ENCODE measurements around the gene MRPL39.

MRPL39 gene

GRCh38 chr21:25536752-25537151 lies 70.5 kb downstream of the MRPL39 start:
- no peak for DNase-seq (ENCODE audit: low spot score)

- no peak for DNase-seq (ENCODE audit: low spot score)
These were observed 71.4 kb downstream of the MRPL39 start for GRCh38 chr21:25535849-25536248.
